Dermis microvascular lymphatic vessel endothelial cell (primary cell): ENCODE results near the gene CHCHD10. TPM values are rescaled to one million over a fixed set of nuclear protein-coding genes. Genes with fewer than 3 reads are reported as not detected.
A peak's percentile ranks its signal among the peaks of the same experiment; 100 is the strongest.
"Not testable (repeated sequence)": the region's sequence is repeated elsewhere in the genome, so short reads cannot be mapped to it uniquely, and the experiment has no call there.

Experiments
- DNase-seq, 2 donors: peaks; one replicate each; pipeline versions ENCODE4 v3.0.0 to v3.0.0-alpha.2; 2010; ENCODE audit warnings: low read depth in 2 of 2
- total RNA-seq: library from RNA; depleted of rRNA; stranded (reverse); fragments of >200 nt; gene quantifications from 2 replicates; pipeline ENCODE4 v1.2.1, GENCODE V29; 2014

Gene CHCHD10
- total RNA-seq, 1 donor from 2014 or later, result 7.4 TPM

GRCh38 chr22:23750714-23751440, 16.9 kb downstream of the CHCHD10 start, which contains the start of gene ZNF70:
ZNF70 (minus strand) TSS chr22:23751112; CDS start chr22:23745140, 5,972 bp downstream.
- peak; percentile 48 to 85 for DNase-seq

- DNase-seq, result no peak
Observed at GRCh38 chr22:23750367-23750713, 17.4 kb downstream of the CHCHD10 start.

- peak in 1 of 2 donors; percentile 43 for DNase-seq
Observed at GRCh38 chr22:23749841-23750301, 17.9 kb downstream of the CHCHD10 start.

- DNase-seq, result no peak
Observed at GRCh38 chr22:23745791-23746190, 22.0 kb downstream of the CHCHD10 start.

GRCh38 chr22:23744485-23744884, 23.3 kb downstream of the CHCHD10 start:
- DNase-seq, result no peak

GRCh38 chr22:23744001-23744400, 23.8 kb downstream of the CHCHD10 start:
- no peak for DNase-seq

- no peak for DNase-seq
Observed at GRCh38 chr22:23743303-23743705, 24.5 kb downstream of the CHCHD10 start.

GRCh38 chr22:23742505-23743264, 25.1 kb downstream of the CHCHD10 start:
- no peak for DNase-seq

- no peak for DNase-seq
Observed at GRCh38 chr22:23737696-23738095, 30.1 kb downstream of the CHCHD10 start.

- DNase-seq, result not testable (repeated sequence)
Observed at GRCh38 chr22:23728108-23728507, 39.7 kb downstream of the CHCHD10 start.

GRCh38 chr22:23722724-23723123, 45.0 kb downstream of the CHCHD10 start:
- DNase-seq, result no peak

GRCh38 chr22:23722160-23722559, 45.6 kb downstream of the CHCHD10 start:
- no peak for DNase-seq

- no peak for DNase-seq
Observed at GRCh38 chr22:23720855-23721254, 46.9 kb downstream of the CHCHD10 start.

GRCh38 chr22:23718371-23719165, 49.2 kb downstream of the CHCHD10 start:
- DNase-seq, result no peak

GRCh38 chr22:23716811-23717801, 50.7 kb downstream of the CHCHD10 start:
- peak; percentile 73 to 92 for DNase-seq

Other genes with a start within 250 kb of the CHCHD10 start
- not detected in 2 replicates for gene IGLL1, start 187.7 kb downstream of the CHCHD10 start, total RNA-seq
- gene DRICH1, start 135.7 kb downstream of the CHCHD10 start, total RNA-seq, result 0.13 TPM in 1 of 2 replicates, not detected in the other
- gene RGL4, start 77.0 kb downstream of the CHCHD10 start, total RNA-seq, result not detected in 2 replicates
- 1.4 and 1.9 TPM in 2 replicates for gene ZNF70, start 16.9 kb downstream of the CHCHD10 start, total RNA-seq
- 0.13 TPM in 1 of 2 replicates, not detected in the other for gene VPREB3, start 13.5 kb downstream of the CHCHD10 start, total RNA-seq
- gene C22orf15, start 5.0 kb downstream of the CHCHD10 start, total RNA-seq, result 0.38 and 0.64 TPM in 2 replicates
- gene MMP11, start 4.9 kb upstream of the CHCHD10 start, total RNA-seq, result 5.3 and 6.8 TPM in 2 replicates
- 19.1 and 24.4 TPM in 2 replicates for gene SMARCB1, start 19.0 kb upstream of the CHCHD10 start, total RNA-seq
- 0.76 and 1.2 TPM in 2 replicates for gene DERL3, start 71.0 kb upstream of the CHCHD10 start, total RNA-seq
- gene SLC2A11, start 89.9 kb upstream of the CHCHD10 start, total RNA-seq, result 4.6 and 5.3 TPM in 2 replicates
- gene MIF, start 126.4 kb upstream of the CHCHD10 start, total RNA-seq, result 256 and 348 TPM in 2 replicates
- gene GSTT2B, start 193.2 kb upstream of the CHCHD10 start, total RNA-seq, result 5.4 and 7.0 TPM in 2 replicates
- gene DDTL, start 198.9 kb upstream of the CHCHD10 start, total RNA-seq, result 5.2 and 6.2 TPM in 2 replicates
- gene DDT, start 206.5 kb upstream of the CHCHD10 start, total RNA-seq, result 108 and 138 TPM in 2 replicates
- 0.13 and 1.1 TPM in 2 replicates for gene GSTT2, start 212.2 kb upstream of the CHCHD10 start, total RNA-seq
- gene GSTT4, start 237.5 kb upstream of the CHCHD10 start, total RNA-seq, result not detected in 2 replicates
- 18.4 and 23.9 TPM in 2 replicates for gene CABIN1, start 243.3 kb upstream of the CHCHD10 start, total RNA-seq